ENCODE measurements around the gene SAPCD2. TPM values are rescaled to one million over a fixed set of nuclear protein-coding genes. Genes with fewer than 3 reads are reported as not detected.
A peak's percentile ranks its signal among the peaks of the same experiment; 100 is the strongest.

The SAPCD2 gene
- total RNA-seq, 1 experiment from 2014 or later: 41.1 TPM

DNA sequence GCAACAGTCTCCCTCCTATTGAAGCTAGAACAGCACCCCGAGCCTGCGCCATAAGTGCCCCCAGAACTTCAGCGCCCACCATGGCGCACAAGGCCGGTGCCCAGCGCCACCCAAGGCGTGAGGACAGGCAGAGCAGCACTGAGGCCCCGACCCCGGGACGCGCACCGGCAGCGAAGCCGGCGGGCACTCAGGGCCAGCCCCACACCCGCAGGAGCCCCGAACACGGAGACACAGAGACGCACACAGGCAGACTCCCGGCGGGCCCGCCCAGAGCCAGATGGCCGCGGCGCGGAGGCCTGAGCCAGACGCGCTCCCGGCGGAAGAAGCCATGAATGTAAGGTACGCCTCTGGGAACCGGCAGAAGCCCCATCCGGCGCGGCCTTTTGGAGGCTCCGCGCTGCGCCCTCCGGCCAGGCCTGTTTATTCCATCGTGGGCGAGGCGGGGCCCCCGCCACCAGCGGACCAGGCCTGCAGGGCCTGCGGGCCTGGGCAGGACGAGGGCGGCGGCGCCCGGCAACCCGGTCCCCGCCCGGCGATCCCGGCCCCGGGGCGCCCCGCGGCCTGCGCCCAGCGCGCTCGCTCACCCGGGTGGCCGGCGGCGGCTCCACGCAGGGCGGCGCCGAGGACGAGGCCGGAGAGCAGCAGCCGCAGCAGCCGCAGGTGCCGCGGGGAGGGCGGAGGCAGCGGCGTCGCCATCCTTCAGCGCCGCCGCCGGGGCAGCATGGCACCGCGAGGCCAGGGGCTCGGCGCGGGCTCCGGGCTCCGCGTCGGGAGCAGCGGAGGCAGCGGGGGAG is 24.9 kb downstream of the SAPCD2 start:
- H3K36me3 Mint-ChIP-seq (ENCODE audit: insufficient read depth, unreplicated experiment): peaks cover 24% of the 10 kb centered on the region
- no peaks in the 10 kb centered on the region for H3K27me3 Mint-ChIP-seq (ENCODE audit: unreplicated experiment)

DNA sequence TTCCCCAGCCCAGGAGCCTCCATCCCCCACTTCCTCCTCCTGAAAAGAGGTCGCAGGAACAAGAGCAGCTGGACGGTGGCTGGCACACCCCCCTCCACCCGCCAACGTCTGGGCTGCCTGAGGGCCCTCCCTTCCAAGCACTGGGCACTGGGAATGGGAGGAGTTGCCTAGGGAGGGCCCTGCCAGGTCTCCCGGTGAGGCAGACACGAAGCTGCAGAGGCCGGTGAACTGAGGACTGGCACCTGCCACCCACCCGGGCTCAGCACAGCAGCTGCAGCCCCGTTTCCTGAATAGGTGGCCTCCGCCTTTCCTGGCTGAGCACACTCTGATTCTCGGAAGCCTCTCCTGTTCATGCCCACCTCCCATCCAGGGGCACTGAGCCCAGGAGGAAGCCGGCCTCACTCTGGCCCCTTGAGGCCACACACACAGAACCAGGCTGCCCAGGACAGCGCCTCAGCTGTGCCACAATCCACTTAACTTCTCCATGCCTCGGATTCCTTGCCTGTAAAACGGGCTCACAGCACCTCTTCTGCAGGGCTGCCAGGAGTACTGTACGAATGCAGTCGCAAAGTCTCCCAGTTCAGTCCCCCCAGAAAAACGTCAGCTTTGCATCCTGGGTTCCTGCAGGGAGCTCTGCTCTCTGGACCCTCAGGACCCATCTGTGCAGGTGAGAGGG is 25.7 kb downstream of the SAPCD2 start:
- DNase-seq: no peak
- TSS peak; percentile 37 for BruUV-seq (replicated peaks)
- Mint-ChIP-seq H3K4me1 (ENCODE audit: low read depth, unreplicated experiment) (no peaks in the 10 kb centered on the region), H3K9me3 (ENCODE audit: low read depth, unreplicated experiment) (no peaks in the 10 kb centered on the region), H3K27me3 (ENCODE audit: unreplicated experiment) (no peaks in the 10 kb centered on the region), H3K4me3 (ENCODE audit: low read depth, unreplicated experiment) (peak overlapping the region; percentile 73), H3K27ac (ENCODE audit: unreplicated experiment) (no peak overlapping the region), H3K36me3 (ENCODE audit: insufficient read depth, unreplicated experiment) (peaks cover 24% of the 10 kb centered on the region)
- CTCF ChIA-PET: no interaction called here
- intact Hi-C loops (cut with micrococcal nuclease; ENCODE audit: unreplicated experiment): no loop called here
- TF ChIP-seq, protein P1, sequence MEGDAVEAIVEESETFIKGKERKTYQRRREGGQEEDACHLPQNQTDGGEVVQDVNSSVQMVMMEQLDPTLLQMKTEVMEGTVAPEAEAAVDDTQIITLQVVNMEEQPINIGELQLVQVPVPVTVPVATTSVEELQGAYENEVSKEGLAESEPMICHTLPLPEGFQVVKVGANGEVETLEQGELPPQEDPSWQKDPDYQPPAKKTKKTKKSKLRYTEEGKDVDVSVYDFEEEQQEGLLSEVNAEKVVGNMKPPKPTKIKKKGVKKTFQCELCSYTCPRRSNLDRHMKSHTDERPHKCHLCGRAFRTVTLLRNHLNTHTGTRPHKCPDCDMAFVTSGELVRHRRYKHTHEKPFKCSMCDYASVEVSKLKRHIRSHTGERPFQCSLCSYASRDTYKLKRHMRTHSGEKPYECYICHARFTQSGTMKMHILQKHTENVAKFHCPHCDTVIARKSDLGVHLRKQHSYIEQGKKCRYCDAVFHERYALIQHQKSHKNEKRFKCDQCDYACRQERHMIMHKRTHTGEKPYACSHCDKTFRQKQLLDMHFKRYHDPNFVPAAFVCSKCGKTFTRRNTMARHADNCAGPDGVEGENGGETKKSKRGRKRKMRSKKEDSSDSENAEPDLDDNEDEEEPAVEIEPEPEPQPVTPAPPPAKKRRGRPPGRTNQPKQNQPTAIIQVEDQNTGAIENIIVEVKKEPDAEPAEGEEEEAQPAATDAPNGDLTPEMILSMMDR (IDR thresholded peaks at IDR 0.05; ENCODE audit: unreplicated experiment): no peak

More for the DNA sequence above, 24.9 kb downstream of the SAPCD2 start:
- H3K4me1 Mint-ChIP-seq (ENCODE audit: low read depth, unreplicated experiment): no peaks in the 10 kb centered on the region
- DNase-seq: no peak
- H3K4me3 Mint-ChIP-seq (ENCODE audit: low read depth, unreplicated experiment): peak overlapping the region; percentile 73
- intact Hi-C loops (cut with micrococcal nuclease; ENCODE audit: unreplicated experiment): no loop called here
- no TSS peak for BruUV-seq (replicated peaks)
- no peaks in the 10 kb centered on the region for H3K9me3 Mint-ChIP-seq (ENCODE audit: low read depth, unreplicated experiment)
- CTCF ChIA-PET: interaction anchor here (1.2 to 1.9 kb wide), 2 partner anchors 10 to 22 kb away, joined by 10 to 27 read pairs; no protein-coding TSS in a partner anchor
- TF ChIP-seq, protein P1 (IDR thresholded peaks at IDR 0.05; ENCODE audit: unreplicated experiment): no peak
- no peak overlapping the region for H3K27ac Mint-ChIP-seq (ENCODE audit: unreplicated experiment)

DNA sequence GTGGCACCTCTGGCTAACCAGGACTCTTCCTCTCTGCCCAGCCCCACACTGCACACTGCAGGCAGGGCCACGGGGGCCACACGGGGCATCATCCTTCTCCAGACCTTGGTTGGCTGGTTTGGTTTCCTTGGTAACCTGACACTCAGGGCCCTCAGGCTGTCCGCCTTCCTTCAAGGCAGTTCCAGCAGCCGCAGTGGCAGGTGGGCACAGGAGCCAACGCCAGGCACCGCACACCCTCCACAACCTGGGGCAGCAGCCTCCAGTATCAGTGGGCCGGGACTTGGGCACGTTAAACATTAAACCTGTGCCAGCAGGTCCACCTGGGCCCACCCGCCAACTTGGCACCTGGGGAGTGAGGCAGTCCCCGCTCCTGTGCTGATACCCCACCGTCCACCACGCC is 26.3 kb downstream of the SAPCD2 start:
- H3K4me3 Mint-ChIP-seq (ENCODE audit: low read depth, unreplicated experiment): no peak overlapping the region
- CTCF ChIA-PET: no interaction called here
- no peaks in the 10 kb centered on the region for H3K9me3 Mint-ChIP-seq (ENCODE audit: low read depth, unreplicated experiment)
- peaks cover 28% of the 10 kb centered on the region for H3K36me3 Mint-ChIP-seq (ENCODE audit: insufficient read depth, unreplicated experiment)
- no peak for DNase-seq
- no peak overlapping the region for H3K27ac Mint-ChIP-seq (ENCODE audit: unreplicated experiment)
- no TSS peak for BruUV-seq (replicated peaks)
- intact Hi-C loops (cut with micrococcal nuclease; ENCODE audit: unreplicated experiment): no loop called here
- TF ChIP-seq, protein P1 (IDR thresholded peaks at IDR 0.05; ENCODE audit: unreplicated experiment): no peak
- no peaks in the 10 kb centered on the region for H3K4me1 Mint-ChIP-seq (ENCODE audit: low read depth, unreplicated experiment)
- H3K27me3 Mint-ChIP-seq (ENCODE audit: unreplicated experiment): no peaks in the 10 kb centered on the region

DNA sequence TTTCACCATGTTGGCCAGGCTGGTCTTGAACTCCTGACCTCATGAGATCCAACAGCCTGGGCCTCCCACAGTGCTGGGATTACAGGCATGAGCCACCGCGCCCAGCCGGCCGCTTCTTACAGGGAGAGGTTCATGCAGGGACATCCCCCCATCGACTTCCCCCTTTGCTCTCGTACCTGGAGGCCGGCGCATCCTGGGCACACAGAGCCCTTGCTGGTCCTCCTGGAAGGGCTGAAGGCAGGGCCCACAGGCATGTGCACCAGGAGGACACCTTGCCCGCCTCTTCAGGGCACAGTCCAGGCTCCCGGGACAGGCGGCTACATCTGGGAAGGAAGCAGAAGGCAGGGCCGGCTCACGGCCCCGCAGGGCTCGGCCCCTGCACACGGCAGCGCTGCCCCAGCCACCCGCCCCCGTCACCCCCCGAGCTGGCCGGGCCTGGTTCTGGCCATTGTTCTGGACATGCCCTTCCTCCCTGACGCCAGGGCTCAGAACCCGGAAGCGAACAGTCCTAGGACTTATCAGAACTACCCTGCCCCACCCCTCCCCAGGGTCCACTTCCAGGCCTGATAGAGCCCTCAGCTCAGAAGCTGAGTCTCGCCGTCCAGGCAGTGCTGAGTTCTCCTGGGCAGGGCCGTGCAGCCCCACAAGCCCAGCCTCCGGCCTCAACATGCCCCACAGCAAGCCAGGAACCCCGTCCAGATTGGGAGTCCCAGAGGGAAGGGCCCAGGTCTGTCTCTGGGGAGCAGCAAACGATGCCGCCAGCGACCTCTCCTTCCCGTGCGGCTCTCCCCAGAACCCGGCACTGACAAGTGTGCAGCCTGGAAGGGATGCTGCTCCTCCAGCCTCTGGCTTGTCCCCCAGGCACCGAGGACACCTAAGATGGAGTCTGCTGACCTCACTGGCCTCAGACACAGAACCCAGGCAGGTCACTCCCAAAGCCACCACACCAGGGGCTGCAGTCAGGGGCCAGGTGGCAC is 27.3 kb downstream of the SAPCD2 start:
- CTCF ChIA-PET: no interaction called here
- DNase-seq: no peak
- no peak overlapping the region for H3K4me3 Mint-ChIP-seq (ENCODE audit: low read depth, unreplicated experiment)
- TF ChIP-seq, protein P1 (IDR thresholded peaks at IDR 0.05; ENCODE audit: unreplicated experiment): no peak
- H3K4me1 Mint-ChIP-seq (ENCODE audit: low read depth, unreplicated experiment): no peaks in the 10 kb centered on the region
- no peaks in the 10 kb centered on the region for H3K9me3 Mint-ChIP-seq (ENCODE audit: low read depth, unreplicated experiment)
- intact Hi-C loops (cut with micrococcal nuclease; ENCODE audit: unreplicated experiment): no loop called here
- no peak overlapping the region for H3K27ac Mint-ChIP-seq (ENCODE audit: unreplicated experiment)
- BruUV-seq (replicated peaks): no TSS peak
- H3K27me3 Mint-ChIP-seq (ENCODE audit: unreplicated experiment): no peaks in the 10 kb centered on the region
- peaks cover 33% of the 10 kb centered on the region for H3K36me3 Mint-ChIP-seq (ENCODE audit: insufficient read depth, unreplicated experiment)
